ENCODE measurements around the gene RORC. TPM values are rescaled to one million over a fixed set of nuclear protein-coding genes. Genes with fewer than 3 reads are reported as not detected.
"Not testable (repeated sequence)": the region's sequence is repeated elsewhere in the genome, so short reads cannot be mapped to it uniquely, and the experiment has no call there.

Gene RORC
- total RNA-seq, 2 donors from 2014 or later, result 38.4 to 42.5 TPM

DNA sequence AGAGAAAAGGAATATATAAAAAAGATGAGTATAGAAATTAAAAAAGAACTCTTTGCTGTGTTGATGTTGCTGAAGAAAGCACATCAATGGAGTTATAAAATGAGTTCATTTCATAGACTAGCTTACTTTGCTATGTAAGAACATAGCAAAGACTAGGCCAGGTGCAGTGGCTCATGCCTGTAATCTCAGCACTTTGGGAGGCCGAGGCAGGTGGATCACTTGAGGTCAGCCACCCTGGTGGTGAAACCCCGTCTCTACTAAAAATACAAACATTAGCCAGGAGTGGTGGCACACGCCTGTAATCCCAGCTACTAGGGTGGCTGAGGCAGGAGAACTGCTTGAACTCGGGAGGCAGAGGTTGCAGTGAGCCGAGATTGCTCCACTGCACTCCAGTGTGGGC lies 49.6 kb downstream of the RORC start:
- not testable (repeated sequence) for DNase-seq; H3K9me3 ChIP-seq (ENCODE audit: control insufficient read depth, low read length, poor library complexity, severe bottlenecking); ATAC-seq; H3K27ac Mint-ChIP-seq; H3K27me3 Mint-ChIP-seq; H3K4me1 Mint-ChIP-seq; H3K4me3 Mint-ChIP-seq
- peaks cover 12% of the 10 kb centered on the region for H3K36me3 Mint-ChIP-seq (ENCODE audit: low read depth)

GRCh38 chr1:151780736-151781135 lies 50.9 kb downstream of the RORC start:
- ATAC-seq; H3K4me1 Mint-ChIP-seq; H3K27me3 Mint-ChIP-seq; H3K9me3 ChIP-seq (ENCODE audit: control insufficient read depth, low read length, poor library complexity, severe bottlenecking); H3K27ac Mint-ChIP-seq; H3K4me3 Mint-ChIP-seq; DNase-seq: not testable (repeated sequence)
- H3K36me3 Mint-ChIP-seq (ENCODE audit: low read depth), result peaks cover 14% of the 10 kb centered on the region

- DNase-seq (no peak), ATAC-seq (no peak)
- H3K9me3 ChIP-seq (ENCODE audit: control insufficient read depth, low read length, poor library complexity, severe bottlenecking), result no peaks in the 10 kb centered on the region
- Mint-ChIP-seq H3K27ac (no peak overlapping the region), H3K36me3 (ENCODE audit: low read depth) (peaks cover 14% of the 10 kb centered on the region), H3K27me3 (no peaks in the 10 kb centered on the region), H3K4me1 (peaks cover 2% of the 10 kb centered on the region), H3K4me3 (no peak overlapping the region)
Observed at GRCh38 chr1:151779852-151780251, 51.8 kb downstream of the RORC start.

DNA sequence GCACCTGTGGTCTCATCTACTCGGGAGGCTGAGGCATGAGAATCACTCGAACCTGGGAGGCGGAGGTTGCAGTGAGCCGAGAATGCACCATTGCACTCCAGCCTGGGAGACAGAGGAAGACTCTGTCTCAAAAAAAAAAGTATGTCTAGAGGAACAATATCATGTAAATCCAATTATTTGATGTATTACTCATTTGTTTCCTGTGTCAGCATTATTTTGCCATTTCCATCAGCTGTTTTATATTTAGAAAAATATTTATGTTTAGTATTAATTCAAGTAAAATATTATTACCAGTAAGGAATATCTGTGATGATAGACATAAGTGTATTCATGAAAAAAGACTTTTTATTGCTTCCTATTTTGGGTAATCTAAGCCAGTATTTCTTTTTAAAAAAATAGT lies 54.3 kb downstream of the RORC start:
- Mint-ChIP-seq H3K36me3 (ENCODE audit: low read depth) (peaks cover 14% of the 10 kb centered on the region), H3K27ac (no peak overlapping the region), H3K4me1 (no peaks in the 10 kb centered on the region), H3K4me3 (no peak overlapping the region), H3K27me3 (no peaks in the 10 kb centered on the region)
- DNase-seq (no peak), ATAC-seq (no peak)
- no peaks in the 10 kb centered on the region for H3K9me3 ChIP-seq (ENCODE audit: control insufficient read depth, low read length, poor library complexity, severe bottlenecking)

GRCh38 chr1:151776665-151777062 lies 54.9 kb downstream of the RORC start:
- ATAC-seq (no peak), DNase-seq (no peak)
- Mint-ChIP-seq H3K27me3 (no peaks in the 10 kb centered on the region), H3K4me3 (no peak overlapping the region), H3K4me1 (no peaks in the 10 kb centered on the region), H3K36me3 (ENCODE audit: low read depth) (peaks cover 14% of the 10 kb centered on the region), H3K27ac (no peak overlapping the region)
- no peaks in the 10 kb centered on the region for H3K9me3 ChIP-seq (ENCODE audit: control insufficient read depth, low read length, poor library complexity, severe bottlenecking)

GRCh38 chr1:151775894-151776664 lies 55.5 kb downstream of the RORC start:
- DNase-seq (no peak), ATAC-seq (no peak)
- peaks cover 13% of the 10 kb centered on the region for H3K36me3 Mint-ChIP-seq (ENCODE audit: low read depth)
- no peaks in the 10 kb centered on the region for H3K4me1 Mint-ChIP-seq
- H3K4me3 Mint-ChIP-seq, result no peak overlapping the region
- no peaks in the 10 kb centered on the region for H3K9me3 ChIP-seq (ENCODE audit: control insufficient read depth, low read length, poor library complexity, severe bottlenecking)
- no peaks in the 10 kb centered on the region for H3K27me3 Mint-ChIP-seq
- no peak overlapping the region for H3K27ac Mint-ChIP-seq

DNA sequence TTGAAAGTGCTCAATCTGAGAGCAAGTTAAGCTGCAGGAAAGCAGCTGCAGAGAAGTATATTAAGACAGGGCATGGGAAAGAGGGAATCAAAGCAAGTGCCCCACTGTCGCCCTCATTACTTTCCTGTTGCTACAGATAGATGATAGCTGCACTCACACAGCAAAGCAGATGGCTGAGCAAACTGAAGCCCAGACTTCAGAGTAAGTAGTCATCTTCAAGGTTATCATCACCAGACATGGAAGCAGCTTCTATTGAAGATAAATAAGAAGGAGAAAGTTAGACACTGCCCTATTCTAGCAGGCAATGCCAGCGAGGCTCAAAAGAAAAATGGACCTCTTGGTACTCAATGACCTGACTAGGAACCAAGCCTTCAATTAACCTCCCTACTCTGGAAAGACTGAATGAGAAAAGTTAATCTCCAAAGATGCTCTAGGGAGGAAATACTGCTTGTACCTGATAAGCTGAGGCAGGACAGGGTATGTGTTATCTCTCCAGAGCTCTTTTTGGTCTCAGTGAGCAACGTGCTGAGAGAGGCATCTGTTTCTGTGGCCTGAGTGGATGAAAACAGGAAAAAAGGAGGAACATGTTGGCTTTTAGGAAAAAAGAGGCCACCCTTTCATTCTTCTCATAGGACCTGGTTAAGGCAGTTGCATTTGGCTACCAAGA lies 57.2 kb downstream of the RORC start:
- no peaks in the 10 kb centered on the region for H3K4me1 Mint-ChIP-seq
- no peak for DNase-seq
- H3K9me3 ChIP-seq (ENCODE audit: control insufficient read depth, low read length, poor library complexity, severe bottlenecking), result no peaks in the 10 kb centered on the region
- H3K36me3 Mint-ChIP-seq (ENCODE audit: low read depth), result peaks cover 13% of the 10 kb centered on the region
- ATAC-seq, result no peak
- no peaks in the 10 kb centered on the region for H3K27me3 Mint-ChIP-seq
- no peak overlapping the region for H3K4me3 Mint-ChIP-seq
- no peak overlapping the region for H3K27ac Mint-ChIP-seq

- DNase-seq (no peak), ATAC-seq (no peak)
- H3K27ac Mint-ChIP-seq, result no peak overlapping the region
- H3K36me3 Mint-ChIP-seq (ENCODE audit: low read depth), result peaks cover 10% of the 10 kb centered on the region
- H3K27me3 Mint-ChIP-seq, result no peaks in the 10 kb centered on the region
- no peak overlapping the region for H3K4me3 Mint-ChIP-seq
- no peaks in the 10 kb centered on the region for H3K4me1 Mint-ChIP-seq
- H3K9me3 ChIP-seq (ENCODE audit: control insufficient read depth, low read length, poor library complexity, severe bottlenecking), result no peaks in the 10 kb centered on the region
Observed at GRCh38 chr1:151773702-151774101, 57.9 kb downstream of the RORC start.

DNA sequence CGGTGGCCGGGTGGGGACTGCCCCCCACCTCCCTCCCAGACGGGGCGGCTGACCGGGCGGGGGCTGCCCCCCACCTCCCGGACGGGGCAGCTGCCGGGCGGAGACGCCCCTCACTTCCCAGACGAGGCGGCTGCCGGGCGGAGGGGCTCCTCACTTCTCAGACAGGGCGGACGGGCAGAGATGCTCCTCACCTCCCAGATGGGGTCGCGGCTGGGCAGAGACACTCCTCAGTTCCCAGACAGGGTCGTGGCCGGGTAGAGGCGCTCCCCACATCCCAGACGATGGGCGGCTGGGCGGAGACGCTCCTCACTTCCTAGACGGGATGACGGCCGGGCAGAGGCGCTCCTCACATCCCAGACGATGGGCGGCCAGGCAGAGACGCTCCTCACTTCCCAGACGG lies 62.3 kb downstream of the RORC start:
- H3K4me1 Mint-ChIP-seq; H3K4me3 Mint-ChIP-seq; H3K27me3 Mint-ChIP-seq; H3K27ac Mint-ChIP-seq; H3K36me3 Mint-ChIP-seq (ENCODE audit: low read depth); ATAC-seq; H3K9me3 ChIP-seq (ENCODE audit: control insufficient read depth, low read length, poor library complexity, severe bottlenecking); DNase-seq: not testable (repeated sequence)

DNA sequence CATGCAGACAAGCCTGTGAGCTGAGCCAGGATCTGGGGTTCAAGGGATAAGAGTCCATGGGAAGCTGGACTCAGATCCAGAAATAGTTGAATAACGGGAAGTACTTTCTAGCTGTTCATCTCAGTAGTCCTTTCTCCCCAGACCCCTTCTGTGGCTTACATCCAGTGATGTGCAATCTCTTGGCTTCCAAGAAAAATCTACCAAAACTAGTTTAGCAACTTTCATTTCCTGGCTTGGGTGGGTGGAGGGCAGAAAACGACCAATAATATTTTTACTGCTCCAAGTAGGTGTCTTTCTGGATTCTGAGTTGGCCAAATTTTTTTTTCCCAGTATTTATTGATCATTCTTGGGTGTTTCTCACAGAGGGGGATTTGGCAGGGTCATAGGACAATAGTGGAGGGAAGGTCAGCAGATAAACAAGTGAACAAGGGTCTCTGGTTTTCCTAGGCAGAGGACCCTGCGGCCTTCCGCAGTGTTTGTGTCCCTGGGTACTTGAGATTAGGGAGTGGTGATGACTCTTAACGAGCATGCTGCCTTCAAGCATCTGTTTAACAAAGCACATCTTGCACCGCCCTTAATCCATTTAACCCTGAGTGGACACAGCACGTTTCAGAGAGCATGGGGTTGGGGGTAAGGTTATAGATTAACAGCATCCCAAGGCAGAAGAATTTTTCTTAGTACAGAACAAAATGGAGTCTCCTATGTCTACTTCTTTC lies 63.1 kb downstream of the RORC start:
- not testable (repeated sequence) for ATAC-seq; H3K4me1 Mint-ChIP-seq; H3K27ac Mint-ChIP-seq; H3K4me3 Mint-ChIP-seq; DNase-seq; H3K9me3 ChIP-seq (ENCODE audit: control insufficient read depth, low read length, poor library complexity, severe bottlenecking); H3K27me3 Mint-ChIP-seq; H3K36me3 Mint-ChIP-seq (ENCODE audit: low read depth)

- no peaks in the 10 kb centered on the region for H3K9me3 ChIP-seq (ENCODE audit: control insufficient read depth, low read length, poor library complexity, severe bottlenecking)
- H3K36me3 Mint-ChIP-seq (ENCODE audit: low read depth), result no peaks in the 10 kb centered on the region
- no peaks in the 10 kb centered on the region for H3K27me3 Mint-ChIP-seq
- peak overlapping the region; percentile 94 for H3K27ac Mint-ChIP-seq
- DNase-seq, result no peak
- ATAC-seq, result no peak
- peak overlapping the region; percentile 94 for H3K4me3 Mint-ChIP-seq
- peaks cover 11% of the 10 kb centered on the region for H3K4me1 Mint-ChIP-seq
Observed at GRCh38 chr1:151763990-151764389, 67.6 kb downstream of the RORC start.

GRCh38 chr1:151762941-151763921 lies 68.4 kb downstream of the RORC start, which contains the start of gene MRPL9:
MRPL9 (minus strand) TSS chr1:151763496; CDS start chr1:151763479, 17 bp downstream.
- DNase-seq (peak; percentile 69 to 83 (median 69)), ATAC-seq (peak; percentile 99)
- H3K36me3 Mint-ChIP-seq (ENCODE audit: low read depth), result no peaks in the 10 kb centered on the region
- peak within 1 kb of the TSS; percentile 94 for H3K4me3 Mint-ChIP-seq
- no peaks in the 10 kb centered on the region for H3K9me3 ChIP-seq (ENCODE audit: control insufficient read depth, low read length, poor library complexity, severe bottlenecking)
- H3K27ac Mint-ChIP-seq, result peak within 1 kb of the TSS; percentile 94
- no peaks in the 10 kb centered on the region for H3K27me3 Mint-ChIP-seq
- H3K4me1 Mint-ChIP-seq, result peaks cover 11% of the 10 kb centered on the region

Measured in T-helper 17 cell (primary cell).